Activated naive CD8-positive, alpha-beta T cell treated with anti-CD3 and anti-CD28 coated beads, Interleukin-2, amount 50 U/mL, for 24 hours (primary cell): Measurements from ENCODE around the gene PPP3CA.
A peak's percentile ranks its signal among the peaks of the same experiment; 100 is the strongest.

Source experiments
- ATAC-seq: fragments of 150-1000 bp; cut with Tn5 transposase; one replicate; pipeline ENCODE4 v1.10.0; 2021
- DNase-seq: peaks from one replicate; pipeline ENCODE4 v3.0.0; 2021
- H3K27ac Mint-ChIP-seq: one replicate; pipeline ENCODE4 v1.8.0; 2021; ENCODE audit warnings: mild to moderate bottlenecking, mixed read lengths
- H3K27me3 Mint-ChIP-seq: one replicate; pipeline ENCODE4 v1.8.0; 2021; ENCODE audit warnings: mixed read lengths
- H3K36me3 Mint-ChIP-seq: one replicate; pipeline ENCODE4 v1.8.0; 2021; ENCODE audit warnings: low read depth, mixed read lengths
- H3K4me1 Mint-ChIP-seq: one replicate; pipeline ENCODE4 v1.8.0; 2021; ENCODE audit warnings: mixed read lengths
- H3K4me3 Mint-ChIP-seq: one replicate; pipeline ENCODE4 v1.8.0; 2021; ENCODE audit warnings: mild to moderate bottlenecking, moderate library complexity, mixed read lengths
- H3K9me3 Mint-ChIP-seq: one replicate; pipeline ENCODE4 v1.8.0; 2021; ENCODE audit warnings: mixed read lengths

PPP3CA gene

GRCh38 chr4:101265816-101266172 lies 81.5 kb downstream of the PPP3CA start:
- no peaks in the 10 kb centered on the region for H3K9me3 Mint-ChIP-seq
- H3K27ac Mint-ChIP-seq: no peak overlapping the region
- ATAC-seq: no peak
- H3K27me3 Mint-ChIP-seq: no peaks in the 10 kb centered on the region
- peaks cover 29% of the 10 kb centered on the region for H3K4me1 Mint-ChIP-seq
- no peak for DNase-seq
- H3K36me3 Mint-ChIP-seq: no peaks in the 10 kb centered on the region
- no peak overlapping the region for H3K4me3 Mint-ChIP-seq

DNA sequence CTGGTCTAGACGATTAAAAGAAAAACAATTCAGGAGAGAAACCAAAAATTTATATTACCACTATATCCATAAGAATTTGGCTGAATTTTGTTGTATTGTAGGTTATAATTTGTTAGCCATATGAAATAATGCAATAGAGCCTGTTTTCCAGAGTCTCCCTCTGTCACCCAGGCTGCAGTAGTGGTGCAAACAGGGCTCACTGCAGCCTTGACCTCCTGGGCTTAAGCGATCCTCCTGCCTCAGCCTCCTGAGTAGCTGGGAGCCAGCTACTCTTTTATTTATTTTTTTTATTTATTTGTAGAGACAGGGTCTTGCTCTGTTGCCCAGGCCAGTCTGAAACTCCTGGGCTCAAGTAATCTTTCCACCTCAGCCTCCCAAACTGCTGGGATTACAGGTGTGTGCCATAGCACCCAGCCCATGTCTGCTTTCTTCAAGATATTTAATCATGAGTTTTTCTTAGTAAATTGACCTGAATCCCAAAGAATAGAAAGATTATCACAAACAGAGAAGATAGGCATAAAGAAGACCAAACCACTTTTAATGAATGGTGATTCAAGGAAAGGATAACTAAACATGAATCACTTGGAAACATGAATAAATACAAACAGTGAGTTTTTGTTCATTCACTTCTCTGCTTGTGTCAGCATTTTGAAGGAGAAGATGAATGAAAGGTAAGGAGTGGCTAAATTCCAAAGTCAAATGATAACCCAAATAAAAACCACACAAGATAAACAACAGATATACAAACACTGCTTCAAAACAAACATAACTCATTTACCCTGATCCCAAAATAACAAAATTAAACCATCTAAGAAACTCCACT lies 82.1 kb downstream of the PPP3CA start:
- Mint-ChIP-seq H3K27ac (no peak overlapping the region), H3K4me1 (peaks cover 31% of the 10 kb centered on the region), H3K9me3 (no peaks in the 10 kb centered on the region), H3K36me3 (no peaks in the 10 kb centered on the region), H3K27me3 (no peaks in the 10 kb centered on the region), H3K4me3 (no peak overlapping the region)
- DNase-seq: no peak
- ATAC-seq: no peak

- no peaks in the 10 kb centered on the region for H3K27me3 Mint-ChIP-seq
- DNase-seq (no peak), ATAC-seq (no peak)
- H3K4me1 Mint-ChIP-seq: peaks cover 35% of the 10 kb centered on the region
- H3K4me3 Mint-ChIP-seq: no peak overlapping the region
- no peaks in the 10 kb centered on the region for H3K9me3 Mint-ChIP-seq
- H3K36me3 Mint-ChIP-seq: no peaks in the 10 kb centered on the region
- no peak overlapping the region for H3K27ac Mint-ChIP-seq
Measured at GRCh38 chr4:101264512-101264911, 82.8 kb downstream of the PPP3CA start.

GRCh38 chr4:101262683-101263082 lies 84.6 kb downstream of the PPP3CA start:
- no peak for ATAC-seq
- DNase-seq: no peak
- Mint-ChIP-seq H3K27me3 (no peaks in the 10 kb centered on the region), H3K4me3 (no peak overlapping the region), H3K9me3 (no peaks in the 10 kb centered on the region), H3K4me1 (peaks cover 51% of the 10 kb centered on the region), H3K36me3 (no peaks in the 10 kb centered on the region), H3K27ac (no peak overlapping the region)

DNA sequence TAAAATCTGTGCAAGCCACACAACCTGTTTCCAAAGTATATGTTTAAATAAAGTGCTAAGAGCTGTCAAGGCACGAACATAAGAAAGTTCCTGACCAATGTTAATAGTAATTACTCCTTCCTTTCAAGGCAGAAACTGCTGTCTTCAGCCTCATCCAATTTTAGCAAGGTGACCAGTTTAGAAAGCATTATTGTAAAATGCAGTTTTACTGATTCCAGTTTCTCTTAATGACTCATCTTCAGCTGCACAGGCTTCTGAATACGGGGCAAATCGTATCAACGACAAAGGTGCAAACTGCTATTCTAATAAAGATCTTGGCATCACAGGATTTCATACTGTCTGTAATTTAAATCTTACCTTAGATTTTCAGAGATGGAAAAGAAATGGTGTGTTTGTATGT lies 87.5 kb downstream of the PPP3CA start:
- Mint-ChIP-seq H3K27ac (no peak overlapping the region), H3K4me3 (no peak overlapping the region), H3K36me3 (no peaks in the 10 kb centered on the region), H3K27me3 (no peaks in the 10 kb centered on the region), H3K9me3 (no peaks in the 10 kb centered on the region), H3K4me1 (peaks cover 50% of the 10 kb centered on the region)
- no peak for ATAC-seq
- DNase-seq: no peak

- Mint-ChIP-seq H3K4me1 (peaks cover 48% of the 10 kb centered on the region), H3K27ac (peak overlapping the region; percentile 24), H3K27me3 (no peaks in the 10 kb centered on the region), H3K4me3 (no peak overlapping the region), H3K9me3 (no peaks in the 10 kb centered on the region), H3K36me3 (no peaks in the 10 kb centered on the region)
- no peak for ATAC-seq
- DNase-seq: no peak
Measured at GRCh38 chr4:101258883-101259282, 88.4 kb downstream of the PPP3CA start.

DNA sequence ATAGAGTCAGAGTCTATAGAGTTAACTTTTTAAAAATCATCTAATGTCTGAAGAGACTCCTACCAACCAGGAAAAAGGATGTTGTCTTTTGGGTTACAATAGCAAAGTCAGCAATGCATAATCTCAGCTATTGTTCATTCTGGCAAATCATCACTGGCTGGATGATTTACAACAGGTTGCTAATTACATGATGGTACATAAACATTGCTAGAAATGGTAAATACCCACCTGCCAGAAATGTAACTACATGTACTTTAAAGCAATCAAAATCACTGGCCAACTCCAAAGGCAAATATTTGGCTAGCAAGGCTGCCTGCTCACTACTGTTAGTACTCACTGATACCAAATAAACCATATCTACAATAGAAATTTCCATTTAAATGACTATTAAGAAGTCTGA lies 91.1 kb downstream of the PPP3CA start:
- Mint-ChIP-seq H3K4me1 (peaks cover 62% of the 10 kb centered on the region), H3K36me3 (no peaks in the 10 kb centered on the region), H3K9me3 (no peaks in the 10 kb centered on the region), H3K27ac (no peak overlapping the region), H3K4me3 (no peak overlapping the region), H3K27me3 (no peaks in the 10 kb centered on the region)
- no peak for DNase-seq
- no peak for ATAC-seq

DNA sequence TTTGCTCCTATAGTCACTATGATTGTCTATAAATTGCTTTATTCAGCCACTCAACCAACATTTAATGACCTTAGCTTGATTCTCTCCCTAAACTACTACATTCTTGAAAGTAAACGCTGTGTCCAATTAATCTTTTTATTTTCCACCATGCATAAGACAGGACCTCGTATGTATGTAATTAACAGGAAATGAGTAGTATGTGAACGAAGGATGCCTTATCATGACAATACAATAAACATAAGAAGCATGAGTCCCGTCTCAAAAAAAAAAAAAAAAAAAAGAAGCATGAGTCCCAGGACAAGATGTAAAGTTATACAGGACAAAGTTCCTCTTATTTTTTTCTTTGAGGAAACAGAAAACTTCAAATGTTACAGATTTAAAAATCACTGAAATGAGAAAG lies 92.5 kb downstream of the PPP3CA start:
- Mint-ChIP-seq H3K27me3 (no peaks in the 10 kb centered on the region), H3K27ac (no peak overlapping the region), H3K4me1 (peaks cover 50% of the 10 kb centered on the region)

DNA sequence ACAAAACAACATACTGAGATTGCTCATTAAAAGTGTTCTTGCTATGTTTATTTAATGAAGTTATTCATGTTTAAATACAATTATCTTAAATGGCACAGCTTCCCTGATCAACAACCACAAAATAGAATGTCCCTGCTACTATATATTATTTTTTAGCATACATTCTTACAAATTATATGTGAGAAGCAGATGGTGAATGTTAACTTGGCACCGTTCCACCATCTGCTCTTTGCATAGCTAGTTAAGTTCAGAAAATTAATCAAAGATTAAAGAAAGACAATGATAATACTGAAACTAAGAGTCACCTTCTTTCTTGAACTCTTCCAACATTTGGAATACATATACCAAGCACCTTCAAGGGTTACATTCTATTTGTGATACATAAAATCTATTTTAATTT lies 94.2 kb downstream of the PPP3CA start:
- no peaks in the 10 kb centered on the region for H3K27me3 Mint-ChIP-seq
- DNase-seq (no peak), ATAC-seq (no peak)
- no peaks in the 10 kb centered on the region for H3K9me3 Mint-ChIP-seq
- H3K4me3 Mint-ChIP-seq: no peak overlapping the region
- no peak overlapping the region for H3K27ac Mint-ChIP-seq
- peaks cover 35% of the 10 kb centered on the region for H3K4me1 Mint-ChIP-seq
- no peaks in the 10 kb centered on the region for H3K36me3 Mint-ChIP-seq

More for the DNA sequence above, 92.5 kb downstream of the PPP3CA start:
- ATAC-seq (no peak), DNase-seq (no peak)
- Mint-ChIP-seq H3K36me3 (no peaks in the 10 kb centered on the region), H3K4me3 (no peak overlapping the region), H3K9me3 (no peaks in the 10 kb centered on the region)

GRCh38 chr4:101252721-101253120 lies 94.6 kb downstream of the PPP3CA start:
- DNase-seq (no peak), ATAC-seq (no peak)
- H3K36me3 Mint-ChIP-seq: no peaks in the 10 kb centered on the region
- no peaks in the 10 kb centered on the region for H3K27me3 Mint-ChIP-seq
- H3K27ac Mint-ChIP-seq: no peak overlapping the region
- no peaks in the 10 kb centered on the region for H3K9me3 Mint-ChIP-seq
- H3K4me3 Mint-ChIP-seq: no peak overlapping the region
- H3K4me1 Mint-ChIP-seq: peaks cover 32% of the 10 kb centered on the region

DNA sequence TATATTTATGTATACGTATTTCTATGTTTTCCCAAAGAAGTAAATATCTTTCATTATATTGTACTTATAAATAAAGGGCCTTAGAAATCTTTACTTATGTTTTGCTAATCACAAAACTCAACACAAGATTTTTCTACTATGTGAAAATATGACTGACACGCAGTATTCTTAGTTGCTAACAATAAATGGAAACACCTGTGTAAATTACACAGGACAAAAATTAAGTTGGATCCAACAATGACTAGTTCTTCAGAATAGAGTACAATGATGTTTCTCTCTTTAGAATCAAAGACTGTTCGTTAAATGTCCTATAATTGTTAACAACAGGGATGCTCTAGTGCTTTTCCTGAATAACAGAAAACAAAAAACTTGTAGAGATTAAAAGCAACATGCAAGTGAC lies 96.1 kb downstream of the PPP3CA start:
- H3K27ac Mint-ChIP-seq: no peak overlapping the region
- no peak for ATAC-seq
- H3K27me3 Mint-ChIP-seq: no peaks in the 10 kb centered on the region
- H3K4me1 Mint-ChIP-seq: peaks cover 27% of the 10 kb centered on the region
- no peak for DNase-seq
- H3K36me3 Mint-ChIP-seq: no peaks in the 10 kb centered on the region
- no peaks in the 10 kb centered on the region for H3K9me3 Mint-ChIP-seq
- no peak overlapping the region for H3K4me3 Mint-ChIP-seq

- DNase-seq (no peak), ATAC-seq (no peak)
- H3K27ac Mint-ChIP-seq: no peak overlapping the region
- no peaks in the 10 kb centered on the region for H3K27me3 Mint-ChIP-seq
- H3K9me3 Mint-ChIP-seq: no peaks in the 10 kb centered on the region
- peaks cover 11% of the 10 kb centered on the region for H3K4me1 Mint-ChIP-seq
- H3K4me3 Mint-ChIP-seq: no peak overlapping the region
- no peaks in the 10 kb centered on the region for H3K36me3 Mint-ChIP-seq
Measured at GRCh38 chr4:101244349-101244748, 103.0 kb downstream of the PPP3CA start.

- DNase-seq (no peak), ATAC-seq (no peak)
- Mint-ChIP-seq H3K27me3 (no peaks in the 10 kb centered on the region), H3K4me3 (no peak overlapping the region), H3K4me1 (peaks cover 21% of the 10 kb centered on the region), H3K36me3 (no peaks in the 10 kb centered on the region), H3K27ac (no peak overlapping the region), H3K9me3 (no peaks in the 10 kb centered on the region)
Measured at GRCh38 chr4:101242441-101242840, 104.9 kb downstream of the PPP3CA start.

GRCh38 chr4:101240099-101240498 lies 107.2 kb downstream of the PPP3CA start:
- H3K27me3 Mint-ChIP-seq: no peaks in the 10 kb centered on the region
- DNase-seq (no peak), ATAC-seq (no peak)
- H3K36me3 Mint-ChIP-seq: no peaks in the 10 kb centered on the region
- no peaks in the 10 kb centered on the region for H3K9me3 Mint-ChIP-seq
- no peak overlapping the region for H3K4me3 Mint-ChIP-seq
- H3K4me1 Mint-ChIP-seq: peaks cover 25% of the 10 kb centered on the region
- no peak overlapping the region for H3K27ac Mint-ChIP-seq

- Mint-ChIP-seq H3K4me3 (no peak overlapping the region), H3K27me3 (no peaks in the 10 kb centered on the region), H3K4me1 (peaks cover 25% of the 10 kb centered on the region), H3K36me3 (no peaks in the 10 kb centered on the region), H3K9me3 (no peaks in the 10 kb centered on the region), H3K27ac (no peak overlapping the region)
- DNase-seq (no peak), ATAC-seq (no peak)
Measured at GRCh38 chr4:101239665-101240064, 107.7 kb downstream of the PPP3CA start.

- ATAC-seq (no peak), DNase-seq (no peak)
- H3K9me3 Mint-ChIP-seq: no peaks in the 10 kb centered on the region
- H3K4me1 Mint-ChIP-seq: peaks cover 25% of the 10 kb centered on the region
- no peak overlapping the region for H3K27ac Mint-ChIP-seq
- no peaks in the 10 kb centered on the region for H3K36me3 Mint-ChIP-seq
- H3K27me3 Mint-ChIP-seq: no peaks in the 10 kb centered on the region
- no peak overlapping the region for H3K4me3 Mint-ChIP-seq
Measured at GRCh38 chr4:101238706-101239105, 108.6 kb downstream of the PPP3CA start.
